NCI-H2196 treated with DMSO at 0.1 percent for 48 hours (cell line): ENCODE results near the gene PPP1R9B.

Source experiments
- DNase-seq: peaks from one replicate; lab custom pipeline; 2025; ENCODE audit not compliant: unreplicated experiment; lab: John Stamatoyannopoulos, UW

PPP1R9B gene

GRCh38 chr17:50150354-50151040 lies at the start of gene PPP1R9B:
PPP1R9B (minus strand) TSS chr17:50150677; CDS start chr17:50150513, 164 bp downstream.
- DNase-seq, result no peak

GRCh38 chr17:50199803-50200456 lies 49.5 kb upstream of the PPP1R9B start:
- DNase-seq, result peak; percentile 85

- no peak for DNase-seq
Measured at GRCh38 chr17:50199211-50199802, 48.8 kb upstream of the PPP1R9B start.

- DNase-seq, result no peak
Measured at GRCh38 chr17:50198026-50198669, 47.7 kb upstream of the PPP1R9B start.

GRCh38 chr17:50196826-50197225 lies 46.3 kb upstream of the PPP1R9B start:
- no peak for DNase-seq

GRCh38 chr17:50196036-50196435 lies 45.6 kb upstream of the PPP1R9B start:
- no peak for DNase-seq

- no peak for DNase-seq
Measured at GRCh38 chr17:50194934-50195865, 44.7 kb upstream of the PPP1R9B start.

GRCh38 chr17:50194140-50194933 lies 43.9 kb upstream of the PPP1R9B start:
- DNase-seq, result no peak

- no peak for DNase-seq
Measured at GRCh38 chr17:50192618-50193291, 42.3 kb upstream of the PPP1R9B start.

- DNase-seq, result no peak
Measured at GRCh38 chr17:50192144-50192617, 41.7 kb upstream of the PPP1R9B start.

GRCh38 chr17:50191359-50192143 lies 41.1 kb upstream of the PPP1R9B start:
- DNase-seq, result no peak

- DNase-seq, result no peak
Measured at GRCh38 chr17:50190603-50191358, 40.3 kb upstream of the PPP1R9B start.

GRCh38 chr17:50190293-50190602 lies 39.8 kb upstream of the PPP1R9B start:
- DNase-seq, result no peak

- no peak for DNase-seq
Measured at GRCh38 chr17:50189550-50190292, 39.2 kb upstream of the PPP1R9B start.

GRCh38 chr17:50188921-50189549 lies 38.6 kb upstream of the PPP1R9B start:
- DNase-seq, result no peak

- DNase-seq, result no peak
Measured at GRCh38 chr17:50188531-50188920, 38.0 kb upstream of the PPP1R9B start.
